GM12892 (cell line): ENCODE results near the gene MYOF.
"Not testable (repeated sequence)": the region's sequence is repeated elsewhere in the genome, so short reads cannot be mapped to it uniquely, and the experiment has no call there.

ENCODE experiments used
- DNase-seq: peaks from one replicate; pipeline ENCODE4 v3.0.0; 2011; ENCODE audit not compliant: insufficient read length
- FAIRE-seq: peaks from 2 replicates; lab custom pipeline; 2011; peaks lifted over from hg19 to GRCh38; lab: Jason Lieb, UNC
- POLR2A ChIP-seq: IDR thresholded peaks from 2 replicates; pipeline ENCODE4 v1.6.1; 2011; ENCODE audit warnings: low read depth, low read length, control low read depth
- POLR2AphosphoS5 ChIP-seq: IDR thresholded peaks from 2 replicates; pipeline ENCODE4 v1.6.1; 2011; ENCODE audit warnings: low read depth, low read length, control low read depth
- TAF1 ChIP-seq: IDR thresholded peaks from 2 replicates; pipeline ENCODE4 v1.6.1; 2011; ENCODE audit warnings: low read depth, mild to moderate bottlenecking, control low read depth, low read length, borderline replicate concordance

Gene MYOF

GRCh38 chr10:93451244-93451947 lies 30.7 kb downstream of the MYOF start:
- TF ChIP-seq POLR2AphosphoS5 (no peak), TAF1 (no peak), POLR2A (no peak)
- no peak for FAIRE-seq
- no peak for DNase-seq

- TF ChIP-seq POLR2AphosphoS5: no peak
- TF ChIP-seq TAF1: no peak
- TF ChIP-seq POLR2A: no peak
- DNase-seq (no peak), FAIRE-seq (no peak)
These were observed 34.2 kb downstream of the MYOF start for GRCh38 chr10:93447970-93448369.

- no peak for FAIRE-seq
- TF ChIP-seq POLR2A (no peak), TAF1 (no peak), POLR2AphosphoS5 (no peak)
- no peak for DNase-seq
These were observed 35.1 kb downstream of the MYOF start for GRCh38 chr10:93447019-93447418.

GRCh38 chr10:93445978-93446720 lies 36.0 kb downstream of the MYOF start:
- no peak for DNase-seq
- TF ChIP-seq POLR2AphosphoS5 (no peak), POLR2A (no peak), TAF1 (no peak)
- FAIRE-seq: no peak

GRCh38 chr10:93445097-93445960 lies 36.8 kb downstream of the MYOF start:
- TF ChIP-seq POLR2AphosphoS5 (no peak), TAF1 (no peak), POLR2A (no peak)
- no peak for DNase-seq
- FAIRE-seq: no peak

- DNase-seq (no peak), FAIRE-seq (no peak)
- TF ChIP-seq POLR2A: no peak
- TF ChIP-seq TAF1: no peak
- no peak for TF ChIP-seq POLR2AphosphoS5
These were observed 38.7 kb downstream of the MYOF start for GRCh38 chr10:93443481-93443880.

- not testable (repeated sequence) for FAIRE-seq, DNase-seq
These were observed 39.4 kb downstream of the MYOF start for GRCh38 chr10:93442721-93443120.

GRCh38 chr10:93440591-93441091 lies 41.5 kb downstream of the MYOF start:
- no peak for DNase-seq
- no peak for TF ChIP-seq POLR2A
- no peak for FAIRE-seq

GRCh38 chr10:93438613-93439253 lies 43.4 kb downstream of the MYOF start:
- DNase-seq (no peak), FAIRE-seq (no peak)
- TF ChIP-seq POLR2AphosphoS5 (no peak), TAF1 (no peak), POLR2A (no peak)

GRCh38 chr10:93437946-93438612 lies 44.1 kb downstream of the MYOF start:
- TF ChIP-seq POLR2AphosphoS5: no peak
- no peak for TF ChIP-seq TAF1
- no peak for TF ChIP-seq POLR2A
- no peak for FAIRE-seq

GRCh38 chr10:93437086-93437945 lies 44.8 kb downstream of the MYOF start:
- no peak for DNase-seq
- TF ChIP-seq TAF1 (no peak), POLR2AphosphoS5 (no peak), POLR2A (no peak)
- no peak for FAIRE-seq

More at GRCh38 chr10:93437946-93438612, 44.1 kb downstream of the MYOF start:
- no peak for DNase-seq
